ENCODE data around the gene STK4.

GRCh38 chr20:45085289-45085688 lies 119.0 kb downstream of the STK4 start:
- TF ChIP-seq EMX1 (CRISPR knock-in tag; IDR thresholded peaks at IDR 0.05) (no peak), ATF1 (CRISPR knock-in tag; IDR thresholded peaks at IDR 0.05) (no peak), SP1 (CRISPR knock-in tag; conservative IDR thresholded peaks at IDR 0.05) (no peak), CTCF (IDR thresholded peaks at IDR 0.05) (no peak), ZSCAN18 (CRISPR knock-in tag; IDR thresholded peaks at IDR 0.05) (no peak)
